GM19463 (cell line): ENCODE measurements around the gene KLC4.
"Not testable (repeated sequence)": the region's sequence is repeated elsewhere in the genome, so short reads cannot be mapped to it uniquely, and the experiment has no call there.

Experiments used
- ATAC-seq: cut with Tn5 transposase; IDR thresholded peaks from one replicate; pipeline ENCODE4 v1.9.1; 2021; ENCODE audit warnings: mild to moderate bottlenecking, moderate library complexity; ENCODE audit not compliant: unreplicated experiment

KLC4 gene

GRCh38 chr6:43035495-43036194 is 23.8 kb upstream of the KLC4 start:
- ATAC-seq, result no peak

- no peak for ATAC-seq
Observed at GRCh38 chr6:43036712-43037111, 22.7 kb upstream of the KLC4 start.

- ATAC-seq, result no peak
Observed at GRCh38 chr6:43037197-43037596, 22.2 kb upstream of the KLC4 start.

GRCh38 chr6:43037706-43038105 is 21.7 kb upstream of the KLC4 start:
- ATAC-seq, result no peak

DNA sequence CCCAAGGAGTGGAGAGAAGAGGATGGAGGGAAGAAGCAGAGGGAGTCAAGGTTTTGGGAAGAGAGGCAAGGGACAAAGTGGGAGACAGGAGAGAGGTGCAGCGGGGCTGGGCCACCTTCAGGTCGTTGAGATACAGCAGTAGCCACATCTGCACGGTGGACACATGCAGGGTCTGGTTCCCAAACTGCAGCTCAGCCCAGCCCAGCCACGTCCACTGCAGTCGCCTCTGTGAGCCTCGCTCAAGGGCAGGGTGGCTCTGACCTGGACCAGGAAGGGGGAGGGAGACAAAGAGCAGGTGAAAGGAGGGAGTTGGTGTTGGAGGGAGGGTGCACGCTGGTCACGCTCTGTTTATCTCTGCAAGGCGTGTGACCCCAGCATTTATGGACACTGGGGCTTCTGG is 20.7 kb upstream of the KLC4 start:
- ATAC-seq, result no peak

DNA sequence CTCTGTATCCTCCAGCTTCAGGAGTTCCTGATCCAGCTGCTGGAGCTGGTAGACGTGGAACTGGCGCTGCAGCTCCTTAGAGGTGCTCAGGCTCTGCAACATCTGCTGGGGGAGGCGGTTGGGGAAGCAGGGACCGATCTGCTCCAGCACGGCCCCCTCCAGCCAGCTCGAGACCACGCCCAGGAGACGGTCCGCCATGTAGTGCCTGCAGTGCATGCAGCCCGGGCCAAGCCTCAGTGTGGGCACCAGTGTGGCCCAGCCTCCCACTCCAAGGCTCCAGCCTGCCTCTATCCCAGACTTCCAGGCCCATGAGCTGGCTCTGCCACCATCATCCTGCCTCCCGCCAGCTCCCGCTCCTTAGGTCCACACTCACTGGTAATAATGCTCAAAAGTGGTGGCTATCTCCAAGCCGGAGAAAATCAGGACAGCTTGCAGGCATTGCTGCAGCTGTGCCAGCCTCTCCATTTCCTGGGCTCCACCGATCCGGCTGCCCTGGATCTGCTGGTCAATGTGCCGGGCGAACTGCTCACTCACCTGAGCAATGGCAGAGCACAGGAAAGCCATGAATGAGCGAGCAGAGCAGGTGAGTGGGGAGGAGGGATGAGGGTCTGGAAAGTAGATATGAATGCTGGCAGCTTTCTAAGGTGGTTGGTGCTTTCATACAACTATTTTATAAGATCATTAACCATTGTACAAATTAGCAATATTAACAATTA is 18.7 kb upstream of the KLC4 start:
- ATAC-seq, result no peak

DNA sequence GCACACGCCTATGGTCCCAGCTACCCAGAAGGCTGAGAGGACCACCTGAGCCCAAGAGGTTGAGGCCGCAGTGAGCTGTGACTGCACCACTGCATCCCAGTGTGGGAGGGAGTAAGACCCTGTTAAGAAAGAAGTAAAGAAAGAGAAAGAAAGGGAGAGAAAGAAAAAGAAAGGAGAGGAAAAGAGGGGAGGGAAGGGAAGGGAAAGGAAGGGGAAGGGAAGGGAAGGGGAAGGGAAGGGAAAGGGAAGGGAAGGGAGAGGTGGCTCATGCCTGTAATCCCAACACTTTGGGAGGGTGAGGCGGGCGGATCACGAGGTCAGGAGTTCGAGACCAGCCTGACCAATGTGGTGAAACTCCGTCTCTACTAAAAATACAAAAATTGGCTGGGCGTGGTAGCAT is 18.0 kb upstream of the KLC4 start:
- not testable (repeated sequence) for ATAC-seq

GRCh38 chr6:43043310-43043709 is 16.1 kb upstream of the KLC4 start:
- no peak for ATAC-seq

GRCh38 chr6:43045371-43045930 is 14.0 kb upstream of the KLC4 start:
- no peak for ATAC-seq

DNA sequence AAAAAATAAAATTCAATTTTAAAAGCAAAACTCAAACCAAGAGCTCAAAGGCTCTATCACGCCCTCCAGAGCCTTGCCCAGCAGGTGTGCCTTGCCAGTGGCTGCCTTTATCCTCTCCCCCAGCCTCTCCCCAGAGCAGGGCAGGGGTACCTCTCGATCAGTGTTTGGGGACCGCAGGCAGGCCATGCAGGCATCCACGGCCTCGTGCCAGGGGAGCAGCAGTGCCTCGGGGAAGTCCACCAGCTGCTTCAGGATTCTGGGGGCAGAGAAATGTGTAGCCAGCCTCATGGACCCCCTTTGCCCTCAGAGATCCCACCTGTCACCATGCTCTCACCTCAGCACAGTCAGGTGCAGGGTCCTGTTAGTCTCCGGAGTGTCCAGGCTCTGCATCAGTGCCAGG is 11.4 kb upstream of the KLC4 start:
- no peak for ATAC-seq

DNA sequence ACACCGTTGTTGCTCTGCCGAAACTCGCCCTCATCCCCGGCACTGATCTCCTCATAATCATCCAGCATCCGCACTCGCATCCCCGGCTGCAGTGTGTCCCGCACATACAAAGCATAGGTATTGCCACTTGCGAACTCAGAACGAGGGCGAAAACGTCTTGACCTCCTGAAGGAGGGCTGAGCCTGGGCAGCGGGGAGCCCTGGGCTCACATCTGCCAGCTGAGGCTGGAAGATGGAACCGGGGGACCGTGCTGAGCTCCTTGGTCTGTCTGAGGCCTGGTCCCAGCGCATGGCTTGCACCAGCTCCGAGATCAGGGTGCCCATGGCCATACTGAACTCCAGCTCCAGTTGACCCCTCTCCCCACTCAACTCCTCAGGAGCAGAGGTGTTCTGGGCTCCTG is 8.4 kb upstream of the KLC4 start:
- no peak for ATAC-seq

- ATAC-seq, result no peak
Observed at GRCh38 chr6:43052225-43052841, 7.1 kb upstream of the KLC4 start.

GRCh38 chr6:43052842-43053544 is 6.4 kb upstream of the KLC4 start:
- peak; percentile 20 for ATAC-seq

DNA sequence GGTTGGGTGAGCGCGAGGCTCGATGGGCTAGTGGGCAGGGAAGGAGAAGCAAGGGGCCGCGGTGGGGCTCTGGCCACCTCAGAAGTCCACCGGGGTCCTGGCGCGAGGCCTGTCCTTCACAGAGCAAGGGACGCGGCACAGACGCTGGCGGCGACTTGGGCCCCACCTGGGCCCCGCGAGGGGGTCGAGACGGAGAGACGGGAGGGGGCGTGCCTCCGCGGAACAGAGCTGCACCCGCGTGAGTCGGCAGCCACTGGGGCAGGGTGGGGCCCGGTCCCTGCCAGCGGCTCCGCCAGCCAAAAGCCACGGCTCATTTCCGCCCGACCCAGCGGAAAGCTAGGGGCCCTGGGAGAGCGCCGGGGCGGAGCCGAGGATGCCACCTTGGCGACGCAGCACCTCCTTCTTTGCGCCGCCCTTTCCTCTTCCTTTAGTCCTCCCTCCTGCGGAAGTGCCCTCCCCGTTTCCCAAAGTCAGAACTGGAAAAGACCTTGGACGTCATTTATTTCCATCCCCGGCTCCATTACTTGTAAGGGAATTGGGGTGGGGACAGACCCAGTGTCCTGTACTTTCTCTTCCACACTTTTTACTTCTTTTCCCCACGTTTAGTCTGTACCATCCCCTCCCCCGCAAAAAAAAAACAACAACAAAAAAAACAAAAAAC is 5.8 kb upstream of the KLC4 start, which contains the start of gene CUL7:
CUL7 (minus strand) TSS at position 307 of the 661 bp plus-strand sequence. CDS start 1,063 bp downstream, outside the sequence.
- peak; percentile 95 for ATAC-seq

DNA sequence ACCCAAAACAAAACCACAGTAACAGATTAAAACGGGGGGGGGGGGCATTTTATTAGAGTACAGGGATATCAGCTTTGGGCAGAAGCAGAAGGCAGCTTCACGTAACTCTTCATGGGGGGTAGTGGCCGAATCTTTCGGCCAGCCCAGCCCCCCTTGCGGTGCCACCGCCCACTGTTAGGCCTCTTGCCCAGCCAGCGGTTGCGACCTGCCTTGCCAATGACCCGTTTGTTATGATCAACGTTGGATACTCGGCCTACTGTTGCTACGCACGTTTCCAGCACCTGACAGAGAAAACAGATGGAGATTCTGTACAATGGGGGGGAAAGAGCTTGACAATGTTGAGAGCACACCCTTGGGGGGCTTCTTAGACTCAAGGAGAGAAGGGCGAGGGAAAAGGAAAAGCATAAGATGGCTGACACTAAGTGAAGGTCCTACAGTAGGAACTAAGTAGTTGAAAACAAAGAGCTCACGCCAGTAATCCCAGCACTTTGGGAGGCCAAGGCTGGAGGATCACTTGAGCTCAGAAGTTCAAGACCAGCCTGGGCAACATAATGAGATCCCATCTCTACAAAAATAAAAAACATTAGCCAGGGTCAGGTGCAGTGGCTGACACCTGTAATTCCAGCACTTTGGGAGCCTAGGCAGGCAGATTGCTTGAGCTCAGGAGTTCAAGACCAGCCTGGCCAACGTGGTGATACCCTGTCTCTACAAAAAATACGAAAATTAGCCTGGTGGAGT is 5.1 kb upstream of the KLC4 start:
- no peak for ATAC-seq

GRCh38 chr6:43055966-43056365 is 3.5 kb upstream of the KLC4 start:
- no peak for ATAC-seq

DNA sequence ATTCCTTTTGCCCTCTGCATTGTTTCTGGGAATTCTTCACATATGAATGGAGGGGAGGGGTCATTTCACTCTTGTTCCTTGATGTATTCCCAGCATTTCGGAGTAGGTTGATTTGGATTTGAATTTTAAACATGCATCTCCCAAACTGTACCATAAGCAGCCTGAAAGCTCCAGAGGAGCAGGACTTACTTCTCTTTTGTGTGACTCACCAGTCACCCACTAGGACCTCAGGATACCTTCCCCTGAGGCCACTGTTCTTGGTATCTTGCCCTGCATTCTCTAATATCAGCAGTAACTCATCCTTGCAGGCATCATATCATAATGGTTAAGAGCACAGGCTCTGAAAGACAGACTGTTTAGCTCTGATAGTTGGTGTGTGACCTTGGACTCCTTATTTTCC is 900 bp upstream of the KLC4 start:
- no peak for ATAC-seq

DNA sequence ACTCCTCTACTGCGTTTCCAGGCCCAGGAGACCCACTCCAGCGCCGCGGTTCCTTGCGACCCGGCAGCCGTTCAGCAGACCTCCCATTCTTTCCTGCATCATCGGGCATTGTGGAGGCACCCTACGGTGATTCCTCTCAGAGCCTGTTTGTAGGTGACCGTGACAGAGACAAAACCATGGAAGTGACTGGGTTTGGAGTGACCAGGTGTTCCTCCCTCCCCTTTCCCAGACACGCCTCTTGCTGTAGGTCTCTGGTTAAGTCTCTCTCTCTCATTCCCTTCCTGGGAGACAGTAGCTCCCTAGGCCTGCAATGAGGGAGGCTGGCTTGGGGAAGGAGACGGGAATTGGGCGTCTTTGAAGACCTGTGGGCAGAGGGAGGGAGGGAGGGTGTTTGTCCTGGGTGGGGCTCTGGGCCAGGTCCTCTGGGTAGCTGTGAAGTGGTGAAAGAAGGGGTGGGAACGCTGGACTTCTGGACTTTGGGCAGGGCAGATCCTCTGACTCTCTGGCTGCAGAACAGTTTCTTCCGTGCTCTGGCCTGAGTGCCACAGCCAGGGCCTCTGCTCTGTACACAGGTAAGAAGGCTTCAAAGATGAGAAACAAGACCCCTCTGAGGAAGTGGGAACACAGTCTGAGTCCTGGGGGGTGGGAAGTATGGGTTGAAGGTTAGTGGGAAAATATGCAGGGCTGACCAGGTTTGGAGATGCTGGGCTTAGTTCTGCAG is 763 bp downstream of the KLC4 start:
- ATAC-seq, result no peak
